ENCODE measurements around the gene CACUL1.
"Not testable (repeated sequence)": the region's sequence is repeated elsewhere in the genome, so short reads cannot be mapped to it uniquely, and the experiment has no call there.

CACUL1 gene

GRCh38 chr10:118768041-118768919, 13.5 kb upstream of the CACUL1 start:
- DNase-seq = no peak

DNA sequence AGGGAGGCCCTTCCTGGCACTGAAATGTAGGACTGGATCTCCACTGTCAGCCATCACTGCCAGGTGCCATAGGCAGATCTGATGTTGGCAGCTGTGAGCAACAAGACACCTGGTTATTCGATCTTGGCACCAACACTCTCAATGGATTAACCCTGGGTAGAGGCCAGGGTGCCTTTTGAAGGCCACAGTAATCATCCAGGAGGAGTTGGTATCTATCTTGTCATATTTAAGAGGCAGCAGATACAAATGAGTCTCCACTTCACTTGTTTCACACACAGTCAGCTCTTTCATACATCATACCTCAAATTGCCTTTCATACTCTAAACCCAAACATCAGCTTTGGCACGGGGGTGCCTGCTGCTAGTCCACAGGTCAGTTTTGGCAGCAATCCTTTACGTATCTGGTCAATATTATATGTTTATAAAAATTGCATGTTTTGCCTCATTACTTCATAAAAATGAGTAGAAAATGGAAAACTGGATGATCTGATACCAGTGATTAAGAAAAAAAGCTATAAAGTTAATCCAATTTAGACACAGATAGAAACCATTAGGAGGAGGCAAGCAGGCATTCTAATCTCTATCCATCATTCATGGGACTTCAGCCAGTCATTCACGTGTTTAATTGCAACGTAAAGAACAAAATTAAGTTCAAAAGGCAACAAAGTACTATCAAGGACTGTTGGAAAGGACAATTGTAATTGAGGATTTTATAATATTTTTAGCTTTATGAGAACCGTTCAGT, 12.7 kb upstream of the CACUL1 start:
- no peak for DNase-seq

GRCh38 chr10:118764195-118764594, 9.4 kb upstream of the CACUL1 start:
- DNase-seq = no peak

GRCh38 chr10:118763202-118763988, 8.6 kb upstream of the CACUL1 start:
- no peak for DNase-seq

DNA sequence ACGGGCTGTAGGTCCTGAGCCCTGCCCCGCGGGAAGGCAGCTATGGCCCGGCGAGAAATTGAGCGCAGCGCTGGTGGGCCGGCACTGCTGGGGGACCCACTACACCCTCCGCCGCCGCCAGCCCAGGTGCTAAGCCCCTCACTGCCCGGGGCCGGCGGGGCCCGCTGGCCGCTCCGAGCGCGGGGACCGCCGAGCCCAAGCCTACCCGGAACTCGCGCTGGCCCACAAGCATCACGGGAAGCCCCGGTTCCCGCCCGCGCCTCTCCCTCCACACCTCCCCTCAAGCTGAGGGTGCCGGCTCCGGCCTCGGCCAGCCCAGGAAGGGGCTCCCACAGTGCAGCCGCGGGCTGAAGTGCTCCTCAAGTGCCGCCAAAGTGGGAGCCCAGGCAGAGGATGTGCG, 5.5 kb upstream of the CACUL1 start:
- no peak for DNase-seq

- no peak for DNase-seq
Observed at GRCh38 chr10:118758449-118758848, 3.7 kb upstream of the CACUL1 start.

DNA sequence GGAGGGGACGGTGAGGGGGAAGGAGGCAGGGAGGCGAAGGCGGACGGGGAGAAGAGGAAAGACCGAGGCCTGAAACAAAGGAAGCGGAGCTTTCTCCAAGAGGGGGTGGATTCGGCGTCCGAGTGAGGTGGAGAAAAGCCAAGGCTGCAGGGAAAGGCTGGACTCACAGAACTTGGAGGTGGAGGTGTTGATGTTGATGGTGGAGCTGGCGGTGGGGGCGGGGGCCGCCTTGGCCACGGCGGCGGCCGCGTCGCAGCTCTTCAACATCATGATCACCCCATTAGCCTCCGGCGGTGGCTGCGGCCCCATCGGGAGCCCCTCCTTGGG, 578 bp downstream of the CACUL1 start:
- peak in 5 of 6 experiments; percentile 14 to 46 (median 37) for DNase-seq

GRCh38 chr10:118753331-118754228, 1.2 kb downstream of the CACUL1 start:
- peak in 1 of 6 experiments; percentile 61 for DNase-seq

DNA sequence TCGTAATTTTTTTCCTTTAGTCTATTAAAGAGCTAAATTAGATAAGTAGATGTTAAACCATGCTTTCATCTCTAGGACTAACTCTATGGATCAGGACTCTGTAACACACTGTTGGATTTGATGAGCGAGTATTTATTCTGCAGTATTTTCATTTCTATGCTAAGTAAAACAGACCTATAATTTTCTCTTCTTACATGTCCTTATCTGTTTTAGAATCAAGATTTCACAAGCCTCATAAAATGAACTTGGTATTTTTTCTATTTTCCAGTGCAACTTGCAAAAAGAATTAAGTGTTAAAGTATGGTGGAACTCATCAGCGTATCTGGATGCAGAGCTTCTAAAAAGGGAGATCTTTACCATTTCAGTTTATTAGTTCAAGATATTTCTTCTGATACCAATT, 2.4 kb downstream of the CACUL1 start:
- DNase-seq = no peak

DNA sequence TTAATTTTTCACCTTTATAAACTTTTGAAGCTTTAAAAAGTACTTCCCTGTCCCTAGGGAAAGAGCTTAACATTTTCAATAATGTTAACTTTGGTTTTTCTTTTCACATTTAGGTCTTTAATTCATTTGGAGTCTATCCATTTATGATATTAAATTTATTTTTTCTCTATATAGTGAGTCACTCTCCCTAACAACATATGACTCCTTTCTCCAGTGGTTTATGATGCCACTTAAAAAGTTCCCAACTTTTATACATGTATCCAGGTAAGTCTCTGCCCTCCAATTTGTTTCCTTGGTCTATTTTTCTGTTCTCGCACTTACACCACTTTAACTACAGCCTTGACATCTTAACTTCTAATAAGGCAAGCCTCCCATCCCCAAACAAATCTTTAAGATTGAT, 3.5 kb downstream of the CACUL1 start:
- DNase-seq = no peak

GRCh38 chr10:118748041-118748440, 6.7 kb downstream of the CACUL1 start:
- no peak for DNase-seq

- no peak for DNase-seq
Observed at GRCh38 chr10:118746246-118746645, 8.5 kb downstream of the CACUL1 start.

DNA sequence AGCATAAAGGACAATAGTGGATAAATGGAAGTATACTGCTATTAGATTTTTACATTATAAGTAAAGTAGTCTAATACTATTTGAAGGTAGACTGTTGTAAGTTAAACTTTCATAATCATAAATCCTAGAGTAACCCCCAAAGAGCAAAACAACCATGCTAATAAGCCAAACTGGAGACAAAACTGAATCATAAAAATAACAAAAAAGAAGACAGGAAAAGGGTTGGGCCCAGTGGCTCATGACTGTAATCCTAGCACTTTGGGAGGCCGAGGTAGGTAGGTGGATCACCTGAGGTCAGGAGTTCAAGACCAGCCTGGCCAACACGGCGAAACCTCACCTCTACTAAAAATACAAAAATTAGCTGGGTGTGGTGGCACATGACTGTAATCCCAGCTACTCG, 9.7 kb downstream of the CACUL1 start:
- DNase-seq = no peak

DNA sequence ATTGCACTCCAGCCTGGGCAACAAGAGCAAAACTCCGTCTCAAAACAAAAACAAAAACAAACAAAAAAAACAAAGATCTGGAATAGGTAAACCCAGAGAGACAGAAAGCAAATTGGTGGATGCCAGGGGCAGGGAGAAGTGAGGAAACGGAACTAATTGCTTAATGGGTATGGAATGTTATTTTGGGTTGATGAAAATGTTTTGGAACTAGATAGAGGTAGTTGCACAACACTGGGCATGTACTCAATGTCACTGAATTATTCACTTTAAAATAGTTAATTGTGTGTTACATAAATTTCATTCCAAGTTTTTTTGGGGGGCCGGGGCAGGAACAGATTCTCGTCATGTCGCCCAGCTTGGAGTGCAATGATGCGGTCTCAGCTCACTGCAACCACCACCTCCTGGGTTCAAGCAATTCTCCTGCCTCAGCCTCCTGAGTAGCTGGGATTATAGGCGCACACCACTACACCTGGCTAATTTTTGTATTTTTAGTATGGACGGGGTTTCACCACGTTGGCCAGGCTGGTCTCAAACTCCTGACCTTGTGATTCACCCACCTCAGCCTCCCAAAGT, 10.3 kb downstream of the CACUL1 start:
- not testable (repeated sequence) for DNase-seq

DNA sequence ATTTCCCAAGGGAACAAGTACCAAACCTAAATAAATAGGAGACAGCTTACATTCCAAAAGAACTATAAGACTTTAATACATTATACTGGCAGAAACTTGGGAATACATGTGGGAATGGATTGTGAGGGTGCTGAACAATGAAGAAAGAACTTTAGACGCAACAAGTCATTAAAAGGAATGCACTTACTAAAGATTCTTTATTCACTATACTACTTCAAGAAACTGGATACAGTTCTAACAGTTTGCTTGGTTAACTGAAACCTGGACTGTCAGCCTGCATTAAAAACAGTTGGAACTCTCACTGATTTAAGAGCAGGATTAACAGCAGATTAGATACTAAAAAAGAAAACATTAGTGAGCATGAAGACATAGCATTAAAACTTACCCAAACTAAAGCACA, 12.0 kb downstream of the CACUL1 start:
- DNase-seq = no peak

GRCh38 chr10:118742032-118742431, 12.7 kb downstream of the CACUL1 start:
- no peak for DNase-seq

DNA sequence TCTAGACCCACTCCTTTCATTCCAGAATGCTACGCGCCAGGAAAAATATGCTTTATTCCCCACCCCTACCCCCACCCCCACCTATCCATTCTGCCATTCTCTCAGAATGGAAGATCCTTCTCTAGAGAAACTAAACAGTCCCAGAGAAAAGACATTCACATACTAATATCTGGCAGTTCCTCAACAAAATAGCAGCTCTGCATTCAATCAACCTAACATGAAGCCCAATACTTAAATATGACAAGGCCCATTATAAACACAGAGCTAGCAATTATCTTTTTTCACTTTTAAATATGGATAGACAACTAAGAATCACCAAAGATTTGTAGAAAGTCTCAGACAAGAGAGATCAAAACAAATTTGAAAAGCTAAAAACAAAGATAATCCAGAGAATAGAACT, 16.4 kb downstream of the CACUL1 start:
- DNase-seq = no peak

DNA sequence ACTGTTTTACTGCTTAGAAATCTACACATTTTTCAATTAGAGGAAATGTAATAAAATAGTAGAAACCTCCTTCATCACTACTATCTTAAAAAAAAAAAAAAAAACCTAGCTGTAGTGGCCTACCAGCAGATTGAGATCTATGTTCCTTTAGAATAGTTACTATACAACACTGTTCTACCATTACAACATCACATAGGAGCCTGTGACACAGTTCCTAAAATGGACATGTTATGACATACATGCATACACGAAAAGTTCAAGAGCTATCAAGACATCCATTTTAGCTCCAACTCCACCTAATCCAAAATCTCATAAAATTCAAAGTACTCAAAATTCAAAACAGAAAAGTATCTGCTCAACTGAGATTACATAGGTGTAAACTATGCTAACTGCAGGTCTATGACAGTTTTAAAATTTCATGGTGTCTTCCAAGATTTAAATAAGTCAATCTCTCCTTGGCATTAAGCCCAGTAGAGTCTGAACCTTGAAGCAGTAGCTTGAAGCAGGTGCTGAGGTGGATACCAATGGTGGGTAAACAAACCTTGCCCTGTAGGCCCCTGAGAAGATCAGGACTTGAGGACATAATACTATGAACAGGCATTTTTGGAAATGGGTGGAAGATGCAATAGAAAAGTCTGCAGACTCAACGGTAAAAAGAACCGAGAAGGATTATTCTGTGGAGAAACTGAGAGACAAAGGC, 17.0 kb downstream of the CACUL1 start:
- no peak for DNase-seq

GRCh38 chr10:118735294-118735693, 19.5 kb downstream of the CACUL1 start:
- no peak for DNase-seq

GRCh38 chr10:118734475-118734874, 20.3 kb downstream of the CACUL1 start:
- peak in 1 of 6 experiments; percentile 6 for DNase-seq

Data from stimulated activated naive CD4-positive, alpha-beta T cell (primary cell).